GM12801 (cell line): ENCODE data around the gene SLC46A1.

Source experiments
- TF ChIP-seq, protein P1 (sequence below): IDR thresholded peaks from one replicate; pipeline ENCODE4 v1.5.1; 2011; ENCODE audit warnings: control low read depth; ENCODE audit not compliant: insufficient read length; ENCODE audit errors: extremely low read depth

The SLC46A1 gene

DNA sequence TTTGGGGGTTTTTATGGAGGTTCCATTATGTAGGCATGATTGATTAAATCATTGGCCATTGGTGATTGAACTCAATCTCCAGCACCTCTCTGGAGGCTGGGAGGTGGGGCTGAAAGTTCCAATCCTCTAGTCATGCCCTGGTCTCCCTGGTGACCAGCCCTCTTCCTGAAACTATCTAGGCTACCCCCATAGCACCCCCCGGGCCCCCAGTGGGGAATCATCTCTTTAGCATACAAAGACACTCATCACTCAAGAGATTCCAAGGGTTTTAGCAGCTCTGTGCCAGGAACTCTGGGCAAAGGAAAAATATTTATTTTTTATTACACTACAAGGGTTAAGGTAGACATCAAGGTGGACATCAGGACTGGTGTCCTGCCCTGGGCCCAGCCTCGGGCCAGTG, 10.6 kb downstream of the SLC46A1 start:
- TF ChIP-seq, protein P1, sequence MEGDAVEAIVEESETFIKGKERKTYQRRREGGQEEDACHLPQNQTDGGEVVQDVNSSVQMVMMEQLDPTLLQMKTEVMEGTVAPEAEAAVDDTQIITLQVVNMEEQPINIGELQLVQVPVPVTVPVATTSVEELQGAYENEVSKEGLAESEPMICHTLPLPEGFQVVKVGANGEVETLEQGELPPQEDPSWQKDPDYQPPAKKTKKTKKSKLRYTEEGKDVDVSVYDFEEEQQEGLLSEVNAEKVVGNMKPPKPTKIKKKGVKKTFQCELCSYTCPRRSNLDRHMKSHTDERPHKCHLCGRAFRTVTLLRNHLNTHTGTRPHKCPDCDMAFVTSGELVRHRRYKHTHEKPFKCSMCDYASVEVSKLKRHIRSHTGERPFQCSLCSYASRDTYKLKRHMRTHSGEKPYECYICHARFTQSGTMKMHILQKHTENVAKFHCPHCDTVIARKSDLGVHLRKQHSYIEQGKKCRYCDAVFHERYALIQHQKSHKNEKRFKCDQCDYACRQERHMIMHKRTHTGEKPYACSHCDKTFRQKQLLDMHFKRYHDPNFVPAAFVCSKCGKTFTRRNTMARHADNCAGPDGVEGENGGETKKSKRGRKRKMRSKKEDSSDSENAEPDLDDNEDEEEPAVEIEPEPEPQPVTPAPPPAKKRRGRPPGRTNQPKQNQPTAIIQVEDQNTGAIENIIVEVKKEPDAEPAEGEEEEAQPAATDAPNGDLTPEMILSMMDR: no peak

DNA sequence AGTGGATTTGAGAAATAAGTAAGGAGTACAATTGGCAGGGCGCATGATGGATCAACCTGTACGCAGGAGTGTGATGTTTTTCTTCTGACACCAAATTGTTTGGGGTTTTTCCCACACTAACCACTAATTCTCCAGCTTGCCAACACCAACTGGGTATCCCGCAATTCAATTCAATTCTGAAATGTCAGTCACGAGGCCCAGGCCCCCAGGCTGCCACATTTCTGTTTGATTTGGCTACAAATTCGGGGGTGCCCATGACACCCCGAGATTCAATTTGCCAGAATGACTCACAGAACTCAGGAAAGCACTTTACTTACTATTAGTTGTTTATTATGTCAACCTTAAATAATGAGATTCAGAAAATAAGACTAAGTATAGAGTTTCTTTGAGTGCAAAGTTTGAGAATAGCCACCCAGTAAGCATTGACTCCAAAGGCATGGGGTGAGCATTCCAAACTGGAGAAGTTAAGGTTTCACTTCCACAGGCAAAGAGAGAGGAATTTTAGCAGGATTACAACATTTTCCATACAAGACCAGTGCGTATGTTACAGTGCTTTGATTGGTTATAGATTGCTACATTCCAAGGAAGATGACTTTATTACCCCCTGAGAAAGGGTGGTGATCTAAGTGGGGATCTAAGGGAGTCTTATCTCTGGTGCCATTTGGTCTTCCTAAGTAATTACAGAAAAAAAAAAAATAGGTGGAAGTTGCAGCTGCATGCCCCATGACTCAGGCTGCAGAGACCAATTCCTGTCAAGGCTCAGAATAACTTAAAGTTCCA, 11.5 kb downstream of the SLC46A1 start:
- TF ChIP-seq, protein P1: no peak

DNA sequence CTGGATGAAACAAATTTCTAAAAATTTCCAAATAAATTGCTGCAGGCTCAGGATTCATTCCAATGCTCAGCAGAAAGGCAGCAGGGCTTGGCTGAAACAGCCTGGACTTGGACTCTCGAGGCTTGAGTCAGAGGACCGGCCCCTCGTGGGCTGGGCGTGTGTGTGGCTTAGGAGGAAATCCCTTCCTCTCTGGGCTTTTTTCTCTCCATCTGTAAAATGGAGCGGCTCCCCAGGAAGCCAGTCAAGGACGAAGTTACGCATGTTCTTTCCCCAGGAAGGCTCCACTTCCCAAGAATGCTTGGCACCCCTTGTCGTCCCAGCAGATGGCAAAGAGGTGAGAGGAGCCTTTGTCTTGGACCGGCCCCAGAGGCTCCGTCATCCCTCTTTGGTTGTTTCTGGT, 13.5 kb downstream of the SLC46A1 start:
- TF ChIP-seq, protein P1: no peak

DNA sequence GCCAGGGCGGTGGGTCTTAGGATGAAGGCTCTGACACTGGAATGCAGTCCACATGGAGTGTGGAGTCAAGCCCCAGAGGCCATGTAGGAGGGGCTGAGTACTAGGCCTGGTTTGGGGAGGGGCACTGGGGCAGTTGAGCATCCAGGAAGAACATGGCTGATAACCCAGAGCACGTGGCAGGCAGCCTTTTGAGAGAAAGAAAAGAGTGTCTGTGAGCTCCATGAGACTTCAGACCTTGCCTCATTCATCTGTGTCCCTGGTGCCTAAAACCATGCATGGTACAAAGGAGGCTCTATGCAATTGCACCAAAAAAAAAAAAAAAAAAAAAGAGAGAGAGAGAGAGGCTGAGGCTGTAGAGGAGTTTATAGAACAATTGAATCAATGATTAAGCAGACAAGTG, 14.6 kb downstream of the SLC46A1 start:
- TF ChIP-seq, protein P1: no peak

DNA sequence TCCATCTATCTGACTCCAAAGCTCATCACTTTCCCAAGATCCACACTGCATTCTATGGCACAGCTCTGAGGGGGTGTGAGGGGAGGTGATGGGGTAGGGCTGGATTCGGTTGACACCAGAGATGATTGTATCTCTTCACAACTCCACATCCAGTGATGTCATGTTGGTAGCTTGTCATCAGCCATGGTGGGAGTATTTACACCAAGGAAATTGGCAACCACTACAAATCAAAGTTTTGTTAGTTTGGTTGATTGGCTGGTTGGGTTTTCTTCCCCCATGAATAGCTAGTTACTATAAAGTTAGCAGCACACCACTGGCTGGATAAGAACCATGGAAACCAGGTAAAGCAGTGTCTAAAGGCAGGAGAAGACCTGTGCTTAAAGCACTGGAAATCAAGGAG, 15.0 kb downstream of the SLC46A1 start:
- TF ChIP-seq, protein P1: no peak

DNA sequence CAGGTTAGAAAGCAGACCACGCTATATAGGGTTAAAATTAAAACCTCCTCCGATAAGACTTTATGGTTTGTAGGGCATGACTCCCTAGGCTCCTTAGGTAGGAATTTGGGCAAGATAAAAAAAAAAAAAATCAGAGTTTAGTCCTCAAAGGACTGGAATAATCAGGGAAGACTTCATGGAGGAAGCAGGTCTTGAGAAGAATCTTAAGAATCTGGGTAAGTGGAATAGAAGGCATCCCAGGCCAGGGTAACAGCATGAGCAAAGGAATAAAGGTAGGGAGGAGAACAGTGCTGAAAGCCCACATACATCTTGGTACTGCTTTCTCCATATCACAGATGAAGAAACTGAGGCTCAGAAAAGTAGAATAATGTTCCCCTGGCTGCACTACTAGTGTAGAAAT, 15.4 kb downstream of the SLC46A1 start:
- TF ChIP-seq, protein P1: no peak

DNA sequence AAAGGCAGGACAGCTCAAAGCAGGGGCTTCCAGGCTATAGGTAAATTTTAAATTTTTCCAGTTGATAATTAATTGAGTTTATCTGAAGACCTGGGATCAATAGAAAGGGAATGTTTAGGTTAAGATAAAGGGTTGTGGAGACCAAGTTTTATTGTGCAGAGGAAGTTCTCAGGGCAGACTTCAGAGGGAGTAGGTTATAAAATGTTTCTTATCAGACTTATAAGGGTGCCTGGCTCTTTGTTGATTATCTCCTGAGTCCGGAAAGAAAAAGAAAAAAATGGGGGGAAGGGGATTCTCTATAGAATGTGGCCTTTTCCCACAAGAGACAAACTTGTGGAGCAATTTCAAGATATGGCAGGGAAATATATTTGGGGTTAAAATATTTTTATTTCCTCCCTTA, 15.9 kb downstream of the SLC46A1 start:
- TF ChIP-seq, protein P1: no peak
